Testis (tissue), 3 donors: Measurements from ENCODE around the gene KIAA0513. TPM values are rescaled to one million over a fixed set of nuclear protein-coding genes. Genes with fewer than 3 reads are reported as not detected.
A peak's percentile ranks its signal among the peaks of the same experiment; 100 is the strongest.

ENCODE experiments used
- DNase-seq: peaks from one replicate; pipeline ENCODE4 v3.0.0-alpha.2; 2019
- H3K27ac ChIP-seq, 2 donors: fragments of 200-600 bp; sonication (generic); one replicate each; pipeline ENCODE4 v1.5.1; 2019
- H3K27me3 ChIP-seq: fragments of 200-600 bp; sonication (generic); one replicate; pipeline ENCODE4 v1.5.1; 2019
- H3K36me3 ChIP-seq: fragments of 200-600 bp; sonication (generic); one replicate; pipeline ENCODE4 v1.5.1; 2017; ENCODE audit warnings: low read depth; ENCODE audit errors: missing control alignments
- H3K4me1 ChIP-seq: fragments of 200-600 bp; sonication (generic); one replicate; pipeline ENCODE4 v1.5.1; 2019
- H3K4me3 ChIP-seq, 2 donors: fragments of 200-600 bp; sonication (generic); one replicate each; pipeline ENCODE4 v1.5.1; 2017 to 2019
- H3K9me3 ChIP-seq: fragments of 200-600 bp; sonication (generic); one replicate; pipeline ENCODE4 v1.5.1; 2017
- CTCF ChIP-seq, 3 experiments: fragments of 450-650 bp in 2 of 3; fragments of 200-600 bp in 1 of 3; sonication (generic) in 1 of 3; IDR thresholded peaks; one replicate each; pipeline ENCODE4 v1.5.1; 2016 to 2019; ENCODE audit warnings: antibody characterized with exemption in 3 of 3, mild to moderate bottlenecking in 2 of 3, moderate library complexity in 1 of 3
- POLR2A ChIP-seq: fragments of 450-650 bp; IDR thresholded peaks from one replicate; pipeline ENCODE4 v1.6.1; 2017; ENCODE audit warnings: antibody characterized with exemption, mild to moderate bottlenecking, moderate library complexity
- WGBS, 2 donors: methylation state at CpG; one replicate each; pipeline ENCODE4 v1.1.5; 2018; 5-methylcytosine and 5-hydroxymethylcytosine counted together
- intact Hi-C: fragments of 100-400 bp; cut with DNase I; formaldehyde crosslinking; loops from one replicate; pipeline ENCODE4 v1.15.1; 2023; ENCODE audit warnings: low total_unique reads
- polyA plus RNA-seq: library from polyadenylated mRNA; stranded (reverse); fragments of 350-450 nt; fragmentation: Illumina TruSeq; extraction: RNeasy Lipid Tissue Mini Kit (QIAGEN cat#74804); gene quantifications from one replicate; pipeline ENCODE4 v1.2.3, GENCODE V29; 2014; ENCODE audit warnings: low read depth, low replicate concordance; ENCODE audit not compliant: insufficient read depth
- total RNA-seq, 2 donors: library from RNA; depleted of rRNA; stranded (reverse); fragments of >200 nt; gene quantifications; one replicate each; pipeline ENCODE4 v1.2.3, GENCODE V29; 2016

The KIAA0513 gene
- total and polyA plus RNA-seq, 3 donors from 2014 or later, result 9.8 to 18.7 (median 18.4) TPM

- TF ChIP-seq POLR2A (no peak), CTCF (IDR thresholded peaks at IDR 0.05) (no peak)
- Histone ChIP-seq H3K36me3 (no peaks in the 10 kb centered on the region), H3K27me3 (no peaks in the 10 kb centered on the region), H3K27ac (no peak overlapping the region), H3K4me3 (no peak overlapping the region), H3K9me3 (no peaks in the 10 kb centered on the region), H3K4me1 (peaks cover 34% of the 10 kb centered on the region)
- intact Hi-C loops, result no loop called here
- WGBS, 2 donors, result 100% methylated on average over 1 of the region's 1 CpG
- no peak for DNase-seq
Observed at GRCh38 chr16:85133290-85133599, 105.7 kb downstream of the KIAA0513 start.

- H3K9me3 ChIP-seq, result no peaks in the 10 kb centered on the region
- H3K36me3 ChIP-seq, result no peaks in the 10 kb centered on the region
- intact Hi-C loops, result no loop called here
- DNase-seq, result no peak
- peaks cover 34% of the 10 kb centered on the region for H3K4me1 ChIP-seq
- TF ChIP-seq CTCF (IDR thresholded peaks at IDR 0.05) (no peak), POLR2A (no peak)
- H3K27ac ChIP-seq, result no peak overlapping the region
- 94 to 95% methylated on average over 12 to 15 of the region's 19 CpGs for WGBS, 2 donors
- H3K4me3 ChIP-seq, result no peak overlapping the region
- H3K27me3 ChIP-seq, result no peaks in the 10 kb centered on the region
Observed at GRCh38 chr16:85134076-85134788, 106.6 kb downstream of the KIAA0513 start.

GRCh38 chr16:85134789-85135142 is 107.2 kb downstream of the KIAA0513 start:
- 83 to 94% methylated on average over 7 to 14 of the region's 14 CpGs for WGBS, 2 donors
- no peaks in the 10 kb centered on the region for H3K9me3 ChIP-seq
- DNase-seq, result no peak
- no peaks in the 10 kb centered on the region for H3K36me3 ChIP-seq
- no peaks in the 10 kb centered on the region for H3K27me3 ChIP-seq
- peaks cover 31% of the 10 kb centered on the region for H3K4me1 ChIP-seq
- intact Hi-C loops, result no loop called here
- TF ChIP-seq CTCF (IDR thresholded peaks at IDR 0.05) (no peak), POLR2A (no peak)
- no peak overlapping the region for H3K4me3 ChIP-seq
- H3K27ac ChIP-seq, result no peak overlapping the region

- Histone ChIP-seq H3K27ac (no peak overlapping the region), H3K36me3 (no peaks in the 10 kb centered on the region), H3K27me3 (no peaks in the 10 kb centered on the region), H3K4me3 (peak overlapping the region in 1 of 2 donors; percentile 37), H3K4me1 (peaks cover 20% of the 10 kb centered on the region), H3K9me3 (no peaks in the 10 kb centered on the region)
- no peak for TF ChIP-seq CTCF (IDR thresholded peaks at IDR 0.05)
- no peak for TF ChIP-seq POLR2A
- peak; percentile 33 for DNase-seq
- 27 to 29% methylated on average over 12 of the region's 12 CpGs for WGBS, 2 donors
- intact Hi-C loops, result no loop called here
Observed at GRCh38 chr16:85136213-85136701, 108.7 kb downstream of the KIAA0513 start.
